8988T (cell line): Measurements from ENCODE around the gene UNC45B.
A peak's percentile ranks its signal among the peaks of the same experiment; 100 is the strongest.
"Not testable (repeated sequence)": the region's sequence is repeated elsewhere in the genome, so short reads cannot be mapped to it uniquely, and the experiment has no call there.

Experiments
- DNase-seq: peaks from one replicate; pipeline ENCODE4 v3.0.0; 2011

Gene UNC45B

DNA sequence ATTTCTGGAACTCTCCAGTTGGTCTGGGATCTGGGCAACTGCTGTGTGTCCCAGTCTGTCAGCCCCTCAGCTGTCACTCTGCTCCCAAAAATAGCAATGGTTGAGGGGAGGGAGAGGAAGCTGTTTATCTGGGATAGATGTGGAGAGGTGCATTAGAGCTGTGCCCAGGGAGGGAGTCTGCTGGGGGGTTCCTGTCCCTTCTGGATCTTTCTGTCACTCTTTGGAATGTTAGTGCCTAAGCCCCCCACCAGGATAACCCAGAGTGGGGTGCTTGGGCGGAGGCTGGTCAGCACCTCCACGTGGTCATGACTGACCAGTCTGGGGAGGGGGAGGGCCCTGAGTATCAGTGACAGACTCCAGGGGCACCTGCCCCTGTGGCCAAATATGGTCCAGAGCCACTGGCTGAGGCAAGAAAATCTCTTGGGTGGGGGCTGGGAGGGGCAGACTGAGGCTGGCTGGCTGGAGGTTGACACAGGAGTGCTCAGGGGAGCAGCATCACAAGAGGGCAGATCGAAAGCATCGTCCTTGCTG lies at the start of gene UNC45B:
UNC45B (plus strand) TSS at position 443 of the 531 bp plus-strand sequence. CDS start 447 bp downstream, outside the sequence.
- DNase-seq = no peak

GRCh38 chr17:35099908-35100307 lies 47.7 kb upstream of the UNC45B start:
- no peak for DNase-seq

DNA sequence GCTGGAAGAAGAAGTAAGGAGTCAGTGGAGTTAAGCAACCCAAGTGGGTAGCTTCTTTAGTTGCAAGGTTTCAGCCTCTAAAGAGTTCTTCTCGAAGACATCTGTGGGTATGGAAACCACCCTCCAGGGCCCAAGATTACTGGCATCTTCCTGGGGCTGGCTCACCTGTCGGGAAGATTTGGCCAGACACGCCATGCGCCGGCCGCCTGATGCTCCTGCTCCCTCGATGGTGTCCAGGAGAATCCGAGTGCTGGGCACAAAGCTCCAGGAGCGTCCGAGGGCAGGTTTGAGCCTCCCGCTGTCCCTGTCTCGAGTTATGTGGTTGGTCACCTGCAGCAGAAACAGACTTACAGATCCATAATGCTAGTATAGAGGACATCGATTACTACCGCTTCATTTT lies 46.6 kb upstream of the UNC45B start:
- no peak for DNase-seq

DNA sequence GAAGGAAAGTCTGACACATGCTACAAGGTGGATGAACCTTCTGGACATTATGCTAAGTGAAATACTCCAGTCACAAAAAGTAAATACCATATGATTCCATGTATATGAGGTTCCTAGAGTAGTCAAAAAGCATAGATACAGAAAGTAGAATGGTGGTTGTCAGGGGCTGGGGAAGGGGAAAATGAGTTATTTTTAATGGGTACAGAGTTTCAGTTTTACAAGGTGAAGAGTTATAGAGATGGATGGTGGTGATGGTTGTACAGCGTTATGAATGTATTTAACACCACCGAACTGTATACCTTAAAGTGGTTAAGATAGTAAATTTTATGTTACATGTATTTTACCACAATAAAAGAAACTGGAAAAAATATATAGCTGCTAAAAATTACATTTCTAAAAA lies 45.9 kb upstream of the UNC45B start:
- DNase-seq = no peak

DNA sequence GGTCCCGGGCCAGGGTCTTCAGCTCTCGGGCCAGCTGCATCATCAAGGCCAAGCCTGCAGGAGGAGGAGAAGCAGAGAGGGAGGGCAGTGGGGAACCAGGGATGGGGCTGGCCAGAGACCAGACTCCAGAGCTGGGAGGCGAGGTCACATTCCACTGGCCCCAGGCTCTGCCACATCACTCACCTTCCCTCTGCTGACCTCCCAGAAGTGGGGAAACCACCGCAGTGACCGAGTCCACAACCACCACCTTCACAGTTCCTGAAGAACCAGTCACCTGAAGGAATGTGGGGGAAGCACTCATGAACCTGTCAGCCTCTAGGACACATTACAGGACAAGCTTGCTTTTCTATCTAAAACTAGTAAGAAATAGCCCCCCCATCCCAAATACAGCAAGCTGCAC lies 44.3 kb upstream of the UNC45B start:
- no peak for DNase-seq

DNA sequence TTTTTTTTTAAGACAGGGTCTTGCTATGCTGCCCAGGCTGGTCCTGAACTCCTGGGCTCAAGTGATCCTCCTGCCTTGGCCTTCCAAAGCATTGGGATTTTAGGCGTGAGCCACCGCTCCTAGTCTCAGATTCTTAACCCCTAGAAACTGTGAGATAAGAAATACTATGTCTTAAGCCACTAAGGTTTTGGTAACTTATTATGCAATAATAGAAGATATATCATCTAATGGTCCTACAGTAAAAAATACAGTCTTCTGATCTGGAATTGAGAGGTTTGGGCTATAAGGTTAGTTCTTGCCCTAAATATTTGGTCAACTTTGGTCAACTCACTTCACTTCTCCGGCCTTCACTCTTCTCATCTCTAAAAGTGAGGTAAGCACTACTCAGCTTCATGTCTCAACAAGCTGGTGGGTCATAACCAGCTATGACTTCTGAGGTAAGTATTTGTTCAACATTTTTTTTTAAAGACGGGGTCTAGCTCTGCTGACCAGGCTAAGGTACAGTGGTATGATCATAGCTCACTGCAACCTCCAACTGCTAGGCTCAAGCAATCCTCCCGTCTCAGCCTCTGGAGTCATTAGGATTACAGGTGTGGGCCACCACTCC lies 42.7 kb upstream of the UNC45B start:
- no peak for DNase-seq

- not testable (repeated sequence) for DNase-seq
Observed at GRCh38 chr17:35110791-35111190, 36.8 kb upstream of the UNC45B start.

- no peak for DNase-seq
Observed at GRCh38 chr17:35116845-35117244, 30.8 kb upstream of the UNC45B start.

GRCh38 chr17:35117984-35118383 lies 29.6 kb upstream of the UNC45B start:
- no peak for DNase-seq

DNA sequence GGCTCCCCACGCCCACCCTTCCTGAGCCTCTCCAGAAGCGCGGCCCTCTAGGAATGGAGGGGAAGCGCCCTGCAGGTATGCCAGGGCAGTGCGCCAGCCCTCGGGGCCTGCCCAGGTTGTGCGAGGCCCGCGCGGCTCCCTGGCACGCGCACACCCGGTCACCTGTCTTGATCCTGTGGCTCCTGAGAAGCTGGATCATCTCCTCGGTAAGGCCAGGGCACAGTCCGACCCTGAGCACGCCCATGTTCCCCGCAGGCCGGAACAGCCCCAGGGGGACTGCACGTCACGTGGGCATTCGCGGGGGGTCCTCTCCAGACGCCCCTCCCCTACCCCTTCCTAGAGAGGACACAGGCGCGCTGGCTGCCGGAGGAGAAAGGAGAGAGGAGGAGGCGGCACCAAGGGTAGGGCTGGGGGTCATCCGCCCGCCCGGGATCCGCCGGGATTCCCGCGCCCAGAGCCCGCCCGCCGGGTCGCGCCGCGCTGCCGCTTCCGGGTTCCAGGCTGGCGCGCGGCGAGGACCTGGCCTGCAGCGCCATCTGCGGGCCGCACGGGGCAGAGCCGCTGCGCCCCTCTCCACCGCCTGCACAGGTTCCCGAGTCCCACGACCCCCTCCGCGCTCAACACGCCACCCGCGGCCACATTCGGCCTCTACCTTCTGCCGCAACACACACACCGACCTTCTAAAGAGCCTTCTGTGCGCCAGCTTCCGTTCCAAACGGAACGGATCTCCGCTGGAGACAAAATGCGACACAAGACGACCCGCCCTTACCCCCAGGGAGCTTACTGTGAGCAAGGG lies 28.0 kb upstream of the UNC45B start, which contains the start of gene RAD51D:
RAD51D (minus strand) TSS at position 491 of the 796 bp plus-strand sequence; CDS start at position 244, 247 bp downstream.
- DNase-seq = peak; percentile 64

DNA sequence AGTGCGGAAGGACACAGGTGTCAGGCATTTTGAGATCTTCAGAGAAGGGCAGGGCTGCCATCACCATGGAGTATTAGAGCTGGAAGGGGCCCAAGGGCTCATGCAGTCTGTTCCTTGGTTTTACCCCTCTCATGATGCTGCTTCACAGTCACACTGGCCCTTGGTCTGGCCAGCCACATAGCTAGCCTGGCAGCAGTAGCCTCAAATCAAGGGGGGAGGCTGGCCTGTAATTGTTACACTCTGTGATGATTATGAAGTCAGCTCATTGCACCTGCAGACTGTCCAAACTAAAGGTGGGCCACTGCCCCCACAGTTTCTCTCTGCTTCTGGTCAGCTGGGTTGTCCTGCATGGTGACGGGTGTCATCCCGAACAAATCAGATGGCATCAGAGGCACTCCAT lies 26.3 kb upstream of the UNC45B start, which contains the start of gene FNDC8:
FNDC8 (plus strand) TSS at position 301 of the 400 bp plus-strand sequence; CDS start at position 380, 79 bp downstream.
- no peak for DNase-seq

- no peak for DNase-seq
Observed at GRCh38 chr17:35127751-35128514, 19.7 kb upstream of the UNC45B start.

DNA sequence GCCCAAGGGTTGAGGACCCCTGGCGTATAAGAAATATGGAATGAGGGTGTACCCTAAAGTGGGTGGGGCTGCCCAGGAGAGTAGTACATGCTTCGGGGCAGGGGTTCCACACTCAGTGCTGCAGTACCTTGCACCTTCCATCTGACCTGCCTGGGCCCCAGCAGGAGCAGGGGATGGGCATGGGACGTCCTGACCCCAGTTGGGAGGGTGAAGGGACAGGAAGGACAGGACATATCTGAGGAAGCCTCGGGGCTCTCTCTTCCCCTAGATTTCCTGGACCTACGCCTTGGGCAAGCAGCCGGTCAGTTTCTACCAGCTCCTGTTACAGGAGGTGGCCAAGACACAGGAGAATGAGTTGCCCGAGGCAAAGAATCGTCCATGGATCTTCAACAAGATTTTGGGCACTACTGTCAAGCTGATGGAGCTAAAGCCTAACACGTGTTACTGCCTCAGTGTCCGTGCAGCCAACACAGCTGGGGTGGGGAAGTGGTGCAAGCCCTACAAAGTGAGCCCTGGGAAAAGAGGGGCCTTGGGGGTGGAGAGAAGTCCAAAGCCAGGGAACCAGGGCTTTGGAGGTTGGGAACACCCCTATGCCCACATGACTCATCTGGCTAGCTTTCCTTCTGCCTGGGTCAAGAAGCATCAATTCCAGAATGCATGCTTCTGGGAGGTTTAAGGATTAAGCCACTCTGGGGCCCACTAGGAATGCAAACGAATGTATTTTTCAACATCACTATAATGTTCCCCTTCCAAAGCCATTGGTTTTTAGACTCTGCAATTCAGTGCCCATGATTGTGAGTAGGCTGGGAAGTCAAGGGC lies 18.3 kb upstream of the UNC45B start:
- no peak for DNase-seq

DNA sequence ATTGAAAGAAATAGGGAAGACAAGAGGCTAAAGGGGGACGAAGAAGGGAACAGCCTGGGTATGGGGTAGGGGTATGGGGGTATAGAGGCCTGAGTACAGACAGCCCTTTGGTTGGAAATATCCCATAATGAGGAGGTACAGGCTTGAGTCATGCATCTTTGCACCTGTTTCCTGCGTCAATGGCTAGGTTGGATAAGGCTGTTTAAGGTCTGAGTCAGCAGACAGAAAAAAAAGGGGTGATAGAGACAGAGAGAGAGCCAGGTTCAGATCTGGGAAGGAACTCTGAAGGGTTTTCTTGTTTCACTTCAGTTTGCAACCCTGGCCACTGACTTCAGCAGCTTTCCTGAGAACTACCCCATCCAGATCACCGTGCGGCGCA lies 17.7 kb upstream of the UNC45B start:
- no peak for DNase-seq

DNA sequence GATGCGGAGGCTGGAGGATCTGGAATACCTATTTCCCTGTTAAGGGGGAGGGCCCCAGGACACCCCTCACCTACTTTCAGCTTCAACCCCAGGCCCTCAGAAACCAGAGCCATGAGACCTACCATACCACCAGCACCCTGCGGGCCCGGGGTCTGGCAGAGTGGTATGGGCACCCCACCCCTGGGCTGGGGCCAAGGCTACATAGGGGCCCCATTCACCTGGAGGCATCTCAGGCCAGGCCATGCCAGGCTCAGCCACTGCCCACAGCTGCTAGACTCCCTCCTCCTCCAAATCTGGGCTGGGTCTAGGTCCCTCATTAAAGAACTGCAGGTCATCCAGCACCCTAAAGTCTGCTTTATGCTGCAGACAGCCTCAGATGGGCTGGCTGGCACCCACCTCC lies 17.2 kb upstream of the UNC45B start:
- no peak for DNase-seq

DNA sequence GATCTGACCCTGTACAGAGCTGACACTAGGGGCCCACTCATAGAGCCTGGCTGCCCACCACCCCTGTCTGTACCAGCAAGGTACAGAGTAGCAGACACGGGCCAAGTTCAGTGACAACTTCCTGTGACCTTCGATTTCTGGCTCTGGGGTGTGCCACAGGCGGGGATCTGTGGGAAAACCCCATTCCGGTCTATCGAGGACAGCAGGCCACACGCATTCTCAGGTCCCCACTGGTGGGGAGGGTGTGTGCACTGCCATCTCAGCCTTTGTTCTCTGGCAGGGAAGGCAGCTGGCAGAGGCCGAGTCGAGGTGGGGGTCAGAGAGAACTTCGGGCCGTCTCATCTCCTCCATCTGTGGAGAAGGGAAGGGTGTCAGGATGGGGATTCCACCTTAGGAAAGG lies 15.5 kb upstream of the UNC45B start:
- no peak for DNase-seq

GRCh38 chr17:35132816-35133550 lies 14.6 kb upstream of the UNC45B start:
- DNase-seq = no peak

DNA sequence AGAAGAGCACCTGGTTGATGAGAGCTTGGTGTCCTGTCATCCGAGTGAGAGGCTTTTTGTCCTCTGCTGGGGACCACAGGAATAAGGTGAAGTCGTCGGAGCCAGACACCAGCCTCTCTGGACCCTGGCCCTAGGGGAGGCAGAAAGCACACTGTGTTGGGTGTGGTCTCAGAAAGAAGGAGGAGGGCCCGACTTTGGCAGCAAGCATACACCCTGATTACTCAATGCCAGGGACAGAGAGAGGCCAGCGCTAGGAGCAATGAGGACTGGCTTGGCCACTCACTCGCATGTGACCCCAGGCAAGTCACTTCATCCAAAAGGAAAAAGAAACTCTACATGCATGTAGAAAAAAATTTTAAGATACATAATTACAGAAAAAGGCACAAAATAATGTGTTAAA lies 12.3 kb upstream of the UNC45B start:
- no peak for DNase-seq

GRCh38 chr17:35138218-35138617 lies 9.4 kb upstream of the UNC45B start:
- no peak for DNase-seq

DNA sequence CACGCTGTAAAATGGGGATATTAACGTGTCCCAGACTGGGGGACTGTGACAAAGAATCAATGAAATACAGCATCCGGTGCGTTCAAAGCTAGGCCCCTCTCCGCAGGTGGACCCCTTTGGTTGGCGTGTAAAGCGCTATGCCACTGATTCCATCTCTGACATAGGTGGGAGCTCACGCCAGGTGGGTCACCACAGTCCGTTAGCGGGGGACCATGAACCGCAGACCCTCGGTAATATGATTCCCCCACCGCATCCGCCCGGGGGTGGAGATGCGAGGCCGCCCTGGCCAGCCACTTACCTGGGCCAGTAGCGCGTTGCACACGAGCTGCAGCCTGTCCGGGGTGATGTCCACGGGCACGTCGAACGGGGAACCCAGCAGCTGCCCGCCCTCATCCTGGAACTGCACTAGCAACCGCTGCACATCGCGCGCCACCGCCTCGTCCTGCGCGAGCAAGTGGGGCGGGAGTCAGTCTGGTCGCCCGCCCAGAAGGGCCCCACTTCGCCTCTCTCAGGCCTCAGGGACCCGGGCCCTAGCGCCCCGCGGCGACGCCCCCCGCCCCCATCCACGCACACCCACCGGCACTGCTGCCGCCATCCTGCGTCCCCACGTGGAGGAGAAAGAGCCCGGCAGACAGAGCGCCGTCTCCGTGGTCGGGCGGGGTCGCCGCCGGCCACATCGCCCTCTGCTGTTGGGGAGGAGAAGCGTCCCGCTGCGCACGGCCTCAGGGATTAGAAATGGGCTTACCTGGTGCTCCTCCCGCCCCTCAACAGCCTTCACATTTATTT lies 5.7 kb upstream of the UNC45B start, which contains the start of gene NLE1:
NLE1 (minus strand) TSS at position 623 of the 786 bp plus-strand sequence; CDS start at position 595, 28 bp downstream.
- DNase-seq = peak; percentile 70

DNA sequence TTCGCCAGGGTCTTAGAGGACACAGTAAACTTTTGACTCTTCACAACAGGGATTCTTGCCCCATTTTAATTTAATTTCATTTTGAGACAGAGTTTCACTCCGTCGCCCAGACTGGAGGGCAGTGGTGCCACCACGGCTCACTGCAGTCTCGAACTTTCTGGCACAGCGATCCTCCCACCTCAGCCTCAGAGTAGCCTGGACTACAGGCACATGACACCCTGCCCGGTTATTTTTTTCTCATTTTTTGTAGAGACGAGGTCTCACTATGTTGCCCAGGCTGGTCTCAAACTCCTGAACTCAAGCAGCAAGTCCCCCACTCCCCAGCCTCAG lies 5.2 kb upstream of the UNC45B start:
- no peak for DNase-seq
